Uterus (tissue), 2 donors: Measurements from ENCODE around the gene TWSG1.

ENCODE experiments used
- CTCF ChIP-seq, 4 experiments: fragments of 200-600 bp in 2 of 4; fragments of 450-650 bp in 2 of 4; sonication (generic) in 2 of 4; IDR thresholded peaks; one replicate each; pipeline ENCODE4 v1.5.1; 2016 to 2019; ENCODE audit warnings: antibody characterized with exemption in 4 of 4, mild to moderate bottlenecking in 2 of 4, moderate library complexity in 1 of 4
- POLR2A ChIP-seq, 2 donors: fragments of 450-650 bp; IDR thresholded peaks; one replicate each; pipeline ENCODE4 v1.6.1; 2016; ENCODE audit warnings: antibody characterized with exemption in 2 of 2, mild to moderate bottlenecking in 1 of 2, moderate library complexity in 1 of 2

- TF ChIP-seq POLR2A (IDR thresholded peaks at IDR 0.05) (no peak), CTCF (IDR thresholded peaks at IDR 0.05) (no peak)
Observed at GRCh38 chr18:9387891-9388290, 53.3 kb downstream of the TWSG1 start.
